HCT116 (cell line): ENCODE data around the gene ZBTB5.

Source experiments
- CTCF ChIP-seq, 3 experiments: fragments of 200-600 bp in 1 of 3; sonication (generic) in 1 of 3; IDR thresholded peaks in 2 of 3; conservative IDR thresholded peaks in 1 of 3; 2 replicates each; pipeline ENCODE4 v1.5.1; 2012 to 2017; ENCODE audit warnings: low read depth in 2 of 3, low read length in 2 of 3, antibody characterized with exemption in 1 of 3, borderline replicate concordance in 1 of 3, control low read depth in 1 of 3, mild to moderate bottlenecking in 1 of 3, mixed read lengths in 1 of 3, mixed run types in 1 of 3, moderate library complexity in 1 of 3; ENCODE audit not compliant: insufficient read depth in 1 of 3
- POLR2A ChIP-seq: IDR thresholded peaks from 2 replicates; pipeline ENCODE4 v1.7.0; 2011; ENCODE audit warnings: borderline replicate concordance; ENCODE audit not compliant: insufficient read depth, insufficient read length; ENCODE audit errors: extremely low read depth

DNA sequence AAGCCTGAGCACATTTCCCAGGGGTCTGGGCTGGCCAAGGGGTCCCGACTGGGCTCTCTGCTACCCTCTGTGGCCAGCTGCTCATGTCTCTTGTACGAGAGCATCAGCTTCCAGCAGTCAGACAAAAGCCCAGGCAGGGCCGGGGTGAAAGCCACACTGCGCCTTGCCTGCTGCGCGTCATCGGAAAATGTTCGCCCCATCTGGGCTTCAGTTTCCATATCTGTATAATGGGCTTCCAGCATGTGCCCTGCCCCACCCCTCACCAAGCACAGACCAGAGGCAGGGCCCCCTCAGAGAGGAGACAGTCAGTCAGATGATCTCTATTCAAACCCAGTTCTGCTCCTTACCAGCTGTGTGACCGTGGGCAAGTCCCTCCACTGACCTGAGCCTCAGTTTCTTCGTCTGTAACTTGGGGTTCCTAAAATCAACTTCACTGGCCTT lies 50.7 kb downstream of the ZBTB5 start:
- no peak for TF ChIP-seq POLR2A
- no peak for TF ChIP-seq CTCF (IDR thresholded peaks at IDR 0.05 in 2 of 3, conservative IDR thresholded peaks at IDR 0.05 in 1 of 3; ENCODE audit: borderline replicate concordance in 1 of 3, insufficient read depth in 1 of 3, low read depth in 2 of 3, low read length in 2 of 3)
